ENCODE data around the gene CPTP.

Gene CPTP

GRCh38 chr1:1332774-1333480, 8.3 kb downstream of the CPTP start:
- no peak for DNase-seq

- DNase-seq, result no peak
Measured at GRCh38 chr1:1333551-1334241, 9.1 kb downstream of the CPTP start.

GRCh38 chr1:1334835-1335234, 10.2 kb downstream of the CPTP start:
- no peak for DNase-seq

GRCh38 chr1:1335283-1335682, 10.7 kb downstream of the CPTP start:
- DNase-seq, result no peak

DNA sequence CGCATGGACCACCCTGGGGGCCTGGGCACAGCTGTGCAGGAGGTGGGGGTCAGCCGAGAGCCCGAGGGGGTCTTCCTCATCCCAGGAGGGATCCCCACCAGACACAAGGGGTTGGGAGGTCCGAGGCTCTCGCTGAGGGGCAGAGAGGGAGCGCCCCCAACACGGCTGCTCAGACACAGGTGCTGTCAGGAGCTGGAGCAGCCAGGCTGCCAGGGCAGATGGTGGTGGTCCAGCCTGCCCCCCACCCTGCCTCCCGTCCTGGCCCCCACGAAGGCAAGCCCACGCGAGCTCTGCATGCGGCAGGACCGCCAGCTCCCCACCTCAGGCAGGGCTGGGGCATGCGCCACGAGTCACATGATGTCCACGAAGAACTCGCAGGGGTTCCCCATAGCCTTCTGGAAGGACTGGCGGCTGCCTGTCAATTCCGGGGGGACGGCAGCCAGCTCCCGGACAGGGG, 11.2 kb downstream of the CPTP start:
- DNase-seq, result no peak

GRCh38 chr1:1336446-1336845, 11.8 kb downstream of the CPTP start:
- DNase-seq, result no peak

DNA sequence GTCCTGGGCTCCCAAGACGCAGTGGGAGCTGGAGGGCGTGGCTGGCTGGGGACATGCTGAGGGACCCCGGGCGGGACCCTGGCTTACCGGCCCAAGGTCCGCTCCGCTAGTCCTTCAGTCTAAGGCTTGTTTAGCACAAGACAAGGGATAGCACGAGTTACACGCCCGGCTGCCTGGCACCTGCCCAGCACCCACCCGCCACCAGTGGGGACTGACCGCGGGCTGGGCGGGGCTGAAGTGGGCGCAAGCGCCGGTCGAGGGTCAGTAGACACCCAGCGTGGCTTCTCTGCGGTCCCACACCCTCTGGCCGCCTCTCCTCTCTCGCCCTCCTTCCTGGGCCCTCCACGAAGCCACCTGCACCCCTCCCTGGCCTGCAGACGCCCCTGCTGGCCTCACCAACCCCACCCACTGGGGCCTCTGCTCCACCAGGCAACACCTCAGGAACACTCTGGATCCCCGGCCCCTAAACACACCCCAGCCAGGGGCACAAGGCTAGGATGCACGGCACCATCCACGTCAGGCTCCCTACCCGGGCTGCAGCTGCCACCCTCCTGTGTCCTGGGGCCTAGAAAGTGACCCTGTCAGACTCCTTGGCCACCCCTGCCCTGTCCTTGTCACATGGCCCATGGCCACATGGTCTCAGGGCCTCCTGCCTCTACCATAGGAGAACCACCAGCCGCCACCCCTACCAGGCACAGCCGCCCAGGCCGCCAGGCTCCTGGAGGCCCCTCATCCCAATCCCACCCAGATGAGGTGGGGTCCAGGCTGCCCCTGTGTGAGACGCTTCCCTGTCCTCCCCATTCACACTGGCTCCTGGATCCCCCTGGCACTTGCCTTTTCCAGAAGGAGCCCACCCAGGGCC, 12.6 kb downstream of the CPTP start:
- no peak for DNase-seq

GRCh38 chr1:1337793-1338147, 13.2 kb downstream of the CPTP start:
- no peak for DNase-seq

- no peak for DNase-seq
Measured at GRCh38 chr1:1338278-1338677, 13.7 kb downstream of the CPTP start.

- peak in 1 of 56 donors; percentile 28 for DNase-seq
Measured at GRCh38 chr1:1340185-1340584, 15.6 kb downstream of the CPTP start.

DNA sequence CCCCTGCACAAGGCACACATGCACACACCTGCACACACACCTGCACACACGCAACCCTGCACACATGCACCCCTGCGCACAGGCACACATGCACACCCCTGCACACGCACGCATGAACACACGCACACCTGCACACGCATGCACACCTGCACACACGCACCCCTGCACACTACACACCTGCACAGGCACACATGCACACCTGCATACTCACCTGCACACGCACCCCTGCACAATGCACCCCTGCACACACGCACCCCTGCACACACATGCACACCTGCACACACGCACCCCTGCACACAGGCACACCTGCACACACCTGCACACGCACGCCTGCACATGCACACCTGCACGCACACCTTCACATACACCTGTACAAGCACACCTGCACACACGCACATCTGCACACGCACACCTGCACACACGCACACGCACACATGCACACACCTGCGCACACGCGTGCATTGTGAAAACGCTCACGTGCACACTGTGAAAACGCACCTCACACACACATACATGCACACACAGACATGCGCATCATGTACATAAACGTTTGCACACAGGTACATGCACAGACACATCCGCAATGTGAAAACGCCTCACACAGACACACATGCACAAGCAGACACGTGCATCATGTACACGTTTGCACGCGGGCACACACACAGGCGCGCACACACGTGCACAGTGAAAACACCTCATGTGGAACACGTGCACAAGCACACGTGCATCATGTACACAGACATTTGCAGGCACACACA, 16.4 kb downstream of the CPTP start:
- no peak for DNase-seq

DNA sequence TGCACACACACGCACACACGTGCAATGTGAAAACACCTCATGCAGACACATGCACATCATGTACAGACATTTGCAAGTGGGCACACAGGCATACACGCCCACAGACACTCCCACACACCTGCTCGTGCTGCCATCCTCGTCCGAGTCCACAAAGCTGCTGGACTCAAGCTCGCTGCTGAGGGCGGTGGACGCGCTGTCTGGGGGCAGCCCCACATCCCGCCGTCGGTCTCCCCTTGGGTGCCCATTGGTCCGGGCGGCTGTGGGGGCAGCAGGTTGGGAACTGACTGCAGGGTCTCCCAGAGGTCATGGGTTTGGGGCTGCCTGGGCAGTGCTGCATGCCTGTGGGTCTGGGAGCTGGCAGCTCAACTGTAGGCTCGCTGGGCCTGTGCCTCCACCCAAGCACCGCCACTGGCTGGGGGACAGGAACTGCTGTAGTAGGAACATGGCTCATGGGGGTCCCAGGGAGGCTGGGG, 17.0 kb downstream of the CPTP start:
- no peak for DNase-seq

- DNase-seq, result no peak
Measured at GRCh38 chr1:1342061-1342562, 17.5 kb downstream of the CPTP start.

- DNase-seq, result no peak
Measured at GRCh38 chr1:1342584-1343115, 18.0 kb downstream of the CPTP start.

DNA sequence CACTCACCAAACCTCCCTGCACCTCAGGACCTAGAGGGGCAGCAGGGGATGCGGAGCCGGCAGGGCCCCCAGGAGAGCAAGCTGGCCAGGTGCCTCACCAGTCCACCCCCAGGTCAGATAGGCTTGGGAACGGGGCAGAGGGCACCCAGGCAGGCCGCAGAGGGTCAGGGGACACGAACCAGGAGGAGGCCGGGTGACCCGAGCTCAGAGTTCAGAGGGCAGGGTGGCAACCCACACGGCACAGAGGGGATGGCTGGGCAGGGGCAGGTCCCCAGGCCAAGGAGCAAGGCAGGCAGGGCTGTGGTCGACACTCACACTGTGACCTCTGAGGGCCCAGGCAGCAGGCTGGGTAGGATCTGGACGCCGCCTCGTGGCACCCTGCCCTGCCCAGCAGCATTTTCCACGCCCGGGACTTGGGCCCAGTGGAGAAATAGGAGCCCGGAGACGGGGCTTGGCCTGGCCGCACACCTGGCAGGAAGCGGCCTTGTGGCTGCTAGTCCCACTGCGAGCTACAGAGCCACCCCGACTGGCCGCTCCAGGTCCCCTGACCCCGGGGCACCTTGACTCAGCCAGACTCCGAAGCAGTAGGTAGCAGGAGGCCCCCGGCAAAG, 19.3 kb downstream of the CPTP start:
- DNase-seq, result no peak

- DNase-seq, result no peak
Measured at GRCh38 chr1:1344655-1345361, 20.2 kb downstream of the CPTP start.

DNA sequence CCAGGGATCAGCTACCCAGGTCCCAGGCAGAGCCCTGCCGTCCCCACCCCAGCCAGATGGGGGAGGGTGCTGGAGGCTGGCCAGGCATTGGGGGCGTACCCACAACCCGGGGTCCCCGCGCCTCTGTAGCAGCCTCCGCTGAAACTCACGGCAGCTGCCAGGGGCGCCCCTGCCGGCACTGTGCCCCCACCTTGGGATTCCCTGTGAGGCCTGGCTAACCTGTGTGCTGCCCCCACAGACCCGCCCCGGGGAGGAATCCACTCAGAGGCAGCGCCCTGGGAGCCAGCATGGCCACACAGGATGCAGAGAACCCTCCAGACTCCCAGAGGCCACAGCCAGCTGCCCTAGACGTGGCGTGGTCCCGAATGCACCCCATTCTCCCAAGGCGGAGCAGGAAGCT, 20.8 kb downstream of the CPTP start:
- DNase-seq, result no peak

- peak in 11 of 56 donors; percentile 14 to 47 (median 27) for DNase-seq
Measured at GRCh38 chr1:1345860-1346500, 21.4 kb downstream of the CPTP start.

GRCh38 chr1:1346501-1346890, 21.9 kb downstream of the CPTP start:
- no peak for DNase-seq
